CD14-positive monocyte (primary cell): ENCODE measurements around the gene NDST1. TPM values are rescaled to one million over a fixed set of nuclear protein-coding genes. Genes with fewer than 3 reads are reported as not detected.
A peak's percentile ranks its signal among the peaks of the same experiment; 100 is the strongest.

Experiments
- DNase-seq, 3 donors: peaks; one replicate each; pipeline ENCODE4 v3.0.0-alpha.2; 2011 to 2022
- H2AFZ ChIP-seq: 2 replicates; pipeline ENCODE4 v1.6.0; 2012; ENCODE audit warnings: mild to moderate bottlenecking, low read depth, low read length, inconsistent platforms; ENCODE audit not compliant: insufficient read depth, poor library complexity, severe bottlenecking
- H3K27ac ChIP-seq, 2 donors: 1 replicate in 1 of 2; 2 replicates in 1 of 2; pipeline ENCODE4 v1.5.1; 2012 to 2013; ENCODE audit warnings: low read length in 2 of 2, control low read depth in 1 of 2, inconsistent platforms in 1 of 2, low read depth in 1 of 2, mild to moderate bottlenecking in 1 of 2
- H3K27me3 ChIP-seq, 2 donors: one replicate each; pipeline versions ENCODE4 v1.6.0 to v1.6.1; 2011 to 2013; ENCODE audit warnings: low read length in 2 of 2; ENCODE audit not compliant: control insufficient read depth in 2 of 2, insufficient read depth in 2 of 2
- H3K36me3 ChIP-seq, 2 donors: replicated peaks in 1 of 2; 1 replicate in 1 of 2; 2 replicates in 1 of 2; pipeline versions ENCODE4 v1.5.1 to v1.6.1; 2012 to 2013; ENCODE audit warnings: low read length in 2 of 2, control low read depth in 1 of 2, inconsistent platforms in 1 of 2, mild to moderate bottlenecking in 1 of 2; ENCODE audit not compliant: insufficient read depth in 2 of 2, control insufficient read depth in 1 of 2
- H3K4me1 ChIP-seq, 2 donors: 1 replicate in 1 of 2; 2 replicates in 1 of 2; pipeline versions ENCODE4 v1.5.1 to v1.6.1; 2012 to 2013; ENCODE audit warnings: low read length in 2 of 2, control low read depth in 1 of 2, inconsistent platforms in 1 of 2, mild to moderate bottlenecking in 1 of 2, moderate library complexity in 1 of 2; ENCODE audit not compliant: insufficient read depth in 2 of 2, control insufficient read depth in 1 of 2
- H3K4me2 ChIP-seq: replicated peaks from 2 replicates; pipeline ENCODE3; 2012; ENCODE audit warnings: low read length, moderate library complexity, mild to moderate bottlenecking; ENCODE audit not compliant: poor library complexity, severe bottlenecking; ENCODE audit errors: extremely low read depth
- H3K4me3 ChIP-seq, 3 experiments: fragments of 200-600 bp in 1 of 3; sonication (generic) in 1 of 3; replicated peaks in 1 of 3; 1 replicate in 2 of 3; 2 replicates in 1 of 3; pipeline ENCODE4 v1.5.1; 2011 to 2013; ENCODE audit warnings: low read length in 3 of 3, mild to moderate bottlenecking in 3 of 3, control low read depth in 2 of 3, low read depth in 2 of 3, inconsistent platforms in 1 of 3, moderate library complexity in 1 of 3
- H3K79me2 ChIP-seq: 2 replicates; pipeline ENCODE4 v1.6.0; 2012; ENCODE audit warnings: mild to moderate bottlenecking, control low read depth, inconsistent platforms, low read length, moderate library complexity; ENCODE audit not compliant: insufficient read depth
- H3K9ac ChIP-seq: 2 replicates; pipeline ENCODE4 v1.6.0; 2017; ENCODE audit warnings: low read length, mild to moderate bottlenecking; ENCODE audit not compliant: insufficient read depth, poor library complexity, severe bottlenecking
- H3K9me3 ChIP-seq, 2 donors: replicated peaks in 1 of 2; 1 replicate in 1 of 2; 2 replicates in 1 of 2; pipeline versions ENCODE4 v1.5.1 to v1.6.1; 2012 to 2013; ENCODE audit warnings: low read length in 2 of 2, control low read depth in 1 of 2; ENCODE audit not compliant: control insufficient read depth in 1 of 2, insufficient read depth in 1 of 2
- H4K20me1 ChIP-seq: 2 replicates; pipeline ENCODE4 v1.6.0; 2012; ENCODE audit warnings: mild to moderate bottlenecking, low read length, control low read depth, moderate library complexity; ENCODE audit not compliant: insufficient read depth
- H3K27ac Mint-ChIP-seq, 7 donors: one replicate each; pipeline ENCODE4 v1.8.0; 2020; ENCODE audit warnings: mild to moderate bottlenecking in 7 of 7, mixed read lengths in 7 of 7, moderate library complexity in 6 of 7, inconsistent platforms in 2 of 7
- H3K27me3 Mint-ChIP-seq, 3 donors: one replicate each; pipeline ENCODE4 v1.8.0; 2021 to 2022; ENCODE audit warnings: low read depth in 3 of 3, mild to moderate bottlenecking in 3 of 3, mixed read lengths in 3 of 3, moderate library complexity in 3 of 3, inconsistent platforms in 1 of 3
- H3K36me3 Mint-ChIP-seq, 2 donors: one replicate each; pipeline ENCODE4 v1.8.0; 2020; ENCODE audit warnings: mixed read lengths in 2 of 2, inconsistent platforms in 1 of 2, mild to moderate bottlenecking in 1 of 2
- H3K4me1 Mint-ChIP-seq: one replicate; pipeline ENCODE4 v1.8.0; 2020; ENCODE audit warnings: mild to moderate bottlenecking, mixed read lengths
- H3K4me3 Mint-ChIP-seq, 2 donors: one replicate each; pipeline ENCODE4 v1.8.0; 2020; ENCODE audit warnings: mild to moderate bottlenecking in 2 of 2, mixed read lengths in 2 of 2, moderate library complexity in 1 of 2
- H3K9me3 Mint-ChIP-seq, 7 donors: one replicate each; pipeline ENCODE4 v1.8.0; 2020 to 2022; ENCODE audit warnings: mixed read lengths in 7 of 7, mild to moderate bottlenecking in 6 of 7, moderate library complexity in 6 of 7, inconsistent platforms in 2 of 7
- CTCF ChIP-seq: fragments of 200-600 bp; IDR thresholded peaks from one replicate; pipeline ENCODE4 v1.8.0; 2022; ENCODE audit warnings: antibody characterized with exemption, mild to moderate bottlenecking
- WGBS: methylation state at CpG from one replicate; pipeline ENCODE4 v1.1.5; 2013; ENCODE audit warnings: missing lambda C conversion rate; ENCODE audit not compliant: insufficient coverage; 5-methylcytosine and 5-hydroxymethylcytosine counted together
- intact Hi-C, 2 donors: fragments of 100-400 bp; cut with micrococcal nuclease; formaldehyde crosslinking; loops; one replicate each; pipeline versions ENCODE4 v1.15.0 to v1.15.1; 2023
- polyA plus RNA-seq, 3 donors: library from polyadenylated mRNA; depleted of rRNA in 1 of 3; unstranded in 2 of 3; stranded (reverse) in 1 of 3; fragments of 300-500 nt in 2 of 3; fragments of >200 nt in 1 of 3; fragmentation: Illumina TruSeq in 2 of 3; gene quantifications; 1 replicate in 2 of 3; 2 replicates in 1 of 3; pipeline ENCODE4 v1.2.3, GENCODE V29; 2012 to 2021

NDST1 gene
- polyA plus RNA-seq, 3 donors: 7.0 to 18.9 (median 7.5) TPM

- no peak overlapping the region for H3K4me2 ChIP-seq
- no peaks in the 10 kb centered on the region for H3K79me2 ChIP-seq
- H4K20me1 ChIP-seq: no peaks in the 10 kb centered on the region
- no peak overlapping the region for H3K9ac ChIP-seq
- H3K9me3 ChIP-seq: no peaks in the 10 kb centered on the region
- Mint-ChIP-seq H3K36me3 (peaks cover 53 to 56% of the 10 kb centered on the region in 2 donors), H3K27ac (peak overlapping the region in 1 of 7 donors; percentile 43), H3K4me3 (no peak overlapping the region), H3K9me3 (peaks cover 0 to 1% (median 0%) of the 10 kb centered on the region in 7 donors), H3K27me3 (peaks cover 0 to 4% (median 0%) of the 10 kb centered on the region in 3 donors), H3K4me1 (no peaks in the 10 kb centered on the region)
- H3K27me3 ChIP-seq: no peaks in the 10 kb centered on the region
- no peak overlapping the region for H2AFZ ChIP-seq
- TF ChIP-seq CTCF: no peak
- no peak for DNase-seq
- H3K4me1 ChIP-seq: no peaks in the 10 kb centered on the region
- WGBS: 97% methylated on average over 3 of the region's 3 CpGs
- no peak overlapping the region for H3K27ac ChIP-seq
- H3K36me3 ChIP-seq: peaks cover 56 to 58% of the 10 kb centered on the region in 2 donors
- intact Hi-C loops: loop anchor here in 1 of 2 donors (5.0 kb wide), 1 partner anchor 101 kb away; no protein-coding TSS in a partner anchor
- no peak overlapping the region for H3K4me3 ChIP-seq
Measured at GRCh38 chr5:150556106-150556505, 48.2 kb downstream of the NDST1 start.

GRCh38 chr5:150556859-150557508, 49.1 kb downstream of the NDST1 start:
- peak overlapping the region in 1 of 7 donors; percentile 57 for H3K27ac Mint-ChIP-seq

More at GRCh38 chr5:150556859-150557508, 49.1 kb downstream of the NDST1 start:
- Histone ChIP-seq H3K27me3 (no peaks in the 10 kb centered on the region), H3K79me2 (no peaks in the 10 kb centered on the region), H3K27ac (no peak overlapping the region), H3K4me2 (no peak overlapping the region), H3K36me3 (peaks cover 47 to 49% of the 10 kb centered on the region in 2 donors), H3K9me3 (no peaks in the 10 kb centered on the region), H3K4me1 (no peaks in the 10 kb centered on the region), H2AFZ (no peak overlapping the region), H3K4me3 (no peak overlapping the region), H3K9ac (peak overlapping the region; percentile 21), H4K20me1 (no peaks in the 10 kb centered on the region)
- no peak for TF ChIP-seq CTCF
- H3K27me3 Mint-ChIP-seq: peaks cover 0 to 4% (median 3%) of the 10 kb centered on the region in 3 donors
- peaks cover 44 to 47% of the 10 kb centered on the region in 2 donors for H3K36me3 Mint-ChIP-seq
- no peak overlapping the region for H3K4me3 Mint-ChIP-seq
- intact Hi-C loops: loop anchor here in 1 of 2 donors (5.0 kb wide), 1 partner anchor 100 kb away; no protein-coding TSS in a partner anchor
- WGBS: 26% methylated on average over 5 of the region's 7 CpGs
- DNase-seq: no peak
- no peaks in the 10 kb centered on the region for H3K4me1 Mint-ChIP-seq
- H3K9me3 Mint-ChIP-seq: peaks cover 0 to 1% (median 0%) of the 10 kb centered on the region in 7 donors
